ENCODE data around the gene LANCL2. TPM values are rescaled to one million over a fixed set of nuclear protein-coding genes. Genes with fewer than 3 reads are reported as not detected.
"Not testable (repeated sequence)": the region's sequence is repeated elsewhere in the genome, so short reads cannot be mapped to it uniquely, and the experiment has no call there.

Gene LANCL2
- total and polyA plus RNA-seq, 7 donors, result 5.9 to 9.6 (median 8.3) TPM

DNA sequence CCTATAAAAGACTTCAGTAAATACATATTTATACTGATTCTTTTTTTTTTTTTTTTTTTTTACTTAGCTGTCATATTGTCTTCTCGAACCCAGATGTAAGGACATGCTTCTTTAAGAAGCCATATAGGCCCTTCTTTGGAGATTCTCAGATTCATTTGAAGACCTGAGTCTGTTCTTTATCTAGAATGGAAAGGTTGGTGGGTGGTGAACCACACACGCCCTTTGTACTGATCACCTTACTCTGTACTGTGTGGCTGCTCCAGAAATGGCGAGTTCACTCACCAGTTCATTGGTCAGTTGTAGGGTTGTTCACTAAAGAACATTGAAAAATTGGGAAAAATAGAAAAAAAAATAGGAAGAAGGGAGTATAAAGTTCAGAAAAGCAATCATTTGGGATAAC, 32.5 kb downstream of the LANCL2 start:
- TF ChIP-seq EP300 (IDR thresholded peaks at IDR 0.05), result no peak
- no peak for TF ChIP-seq POLR2AphosphoS5 (IDR thresholded peaks at IDR 0.05)
- TF ChIP-seq, protein P1, sequence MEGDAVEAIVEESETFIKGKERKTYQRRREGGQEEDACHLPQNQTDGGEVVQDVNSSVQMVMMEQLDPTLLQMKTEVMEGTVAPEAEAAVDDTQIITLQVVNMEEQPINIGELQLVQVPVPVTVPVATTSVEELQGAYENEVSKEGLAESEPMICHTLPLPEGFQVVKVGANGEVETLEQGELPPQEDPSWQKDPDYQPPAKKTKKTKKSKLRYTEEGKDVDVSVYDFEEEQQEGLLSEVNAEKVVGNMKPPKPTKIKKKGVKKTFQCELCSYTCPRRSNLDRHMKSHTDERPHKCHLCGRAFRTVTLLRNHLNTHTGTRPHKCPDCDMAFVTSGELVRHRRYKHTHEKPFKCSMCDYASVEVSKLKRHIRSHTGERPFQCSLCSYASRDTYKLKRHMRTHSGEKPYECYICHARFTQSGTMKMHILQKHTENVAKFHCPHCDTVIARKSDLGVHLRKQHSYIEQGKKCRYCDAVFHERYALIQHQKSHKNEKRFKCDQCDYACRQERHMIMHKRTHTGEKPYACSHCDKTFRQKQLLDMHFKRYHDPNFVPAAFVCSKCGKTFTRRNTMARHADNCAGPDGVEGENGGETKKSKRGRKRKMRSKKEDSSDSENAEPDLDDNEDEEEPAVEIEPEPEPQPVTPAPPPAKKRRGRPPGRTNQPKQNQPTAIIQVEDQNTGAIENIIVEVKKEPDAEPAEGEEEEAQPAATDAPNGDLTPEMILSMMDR (IDR thresholded peaks at IDR 0.05), result no peak
- no peak for TF ChIP-seq POLR2A (IDR thresholded peaks at IDR 0.05)
- peaks cover 0 to 20% (median 0%) of the 10 kb centered on the region in 4 donors for H3K36me3 ChIP-seq
- WGBS, 2 donors, result 90 to 96% methylated on average over 3 of the region's 3 CpGs

DNA sequence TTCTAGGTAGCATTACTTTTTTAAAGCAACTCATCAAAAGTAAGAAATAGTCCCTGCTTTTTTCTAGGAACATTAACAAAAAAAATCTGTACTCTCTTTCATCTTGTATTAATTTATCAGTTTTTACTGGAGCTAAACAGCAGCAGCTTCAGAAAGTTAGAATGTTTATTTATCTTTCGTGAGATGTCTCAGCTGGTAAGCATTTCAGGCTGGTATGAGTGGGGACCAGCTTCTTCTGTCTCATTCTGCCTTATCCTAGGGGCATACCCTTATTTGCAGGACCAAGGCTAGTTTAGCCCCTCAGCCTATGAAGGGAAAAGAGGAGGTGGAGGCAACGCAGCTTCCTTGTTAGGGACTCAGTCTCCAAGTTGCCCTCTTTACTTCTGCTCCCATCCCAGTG, 35.1 kb downstream of the LANCL2 start:
- Histone ChIP-seq H3K4me1 (no peaks in the 10 kb centered on the region), H3K27me3 (no peaks in the 10 kb centered on the region), H3K36me3 (peaks cover 0 to 31% (median 0%) of the 10 kb centered on the region in 4 donors), H3K27ac (no peak overlapping the region), H3K9me3 (no peaks in the 10 kb centered on the region), H3K4me3 (no peak overlapping the region)
- intact Hi-C loops (cut with DNase I), result no loop called here
- DNase-seq, result no peak
- WGBS, 2 donors, result 90 to 92% methylated on average over 2 of the region's 2 CpGs
- TF ChIP-seq POLR2A (IDR thresholded peaks at IDR 0.05) (no peak), POLR2AphosphoS5 (IDR thresholded peaks at IDR 0.05) (no peak), EP300 (IDR thresholded peaks at IDR 0.05) (no peak)
- TF ChIP-seq, protein P1 (IDR thresholded peaks at IDR 0.05), result no peak

More for the DNA sequence above, 32.5 kb downstream of the LANCL2 start:
- intact Hi-C loops (cut with DNase I), result no loop called here
- H3K4me3 ChIP-seq, result no peak overlapping the region
- no peaks in the 10 kb centered on the region for H3K4me1 ChIP-seq
- no peak overlapping the region for H3K27ac ChIP-seq
- DNase-seq, result no peak
- H3K9me3 ChIP-seq, result no peaks in the 10 kb centered on the region
- no peaks in the 10 kb centered on the region for H3K27me3 ChIP-seq

DNA sequence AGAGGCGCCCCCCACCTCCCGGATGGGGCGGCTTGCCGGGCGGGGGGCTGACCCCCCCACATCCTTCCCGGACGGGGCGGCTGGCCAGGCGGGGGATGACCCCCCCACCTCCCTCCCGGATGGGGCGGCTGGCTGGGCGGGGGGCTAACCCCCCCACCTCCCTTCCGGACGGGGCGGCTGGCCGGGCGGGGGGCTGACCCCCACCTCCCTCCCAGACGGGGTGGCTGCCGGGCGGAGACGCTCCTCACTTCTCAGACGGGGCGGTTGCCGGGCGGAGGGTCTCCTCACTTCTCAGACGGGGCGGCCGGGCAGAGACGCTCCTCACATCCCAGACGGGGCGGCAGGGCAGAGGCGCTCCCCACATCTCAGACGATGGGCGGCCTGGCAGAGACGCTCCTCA, 37.4 kb downstream of the LANCL2 start:
- H3K4me1 ChIP-seq; DNase-seq; H3K4me3 ChIP-seq; H3K27me3 ChIP-seq; intact Hi-C loops (cut with DNase I); H3K9me3 ChIP-seq; H3K27ac ChIP-seq: not testable (repeated sequence)
- 92 to 94% methylated on average over 34 to 35 of the region's 35 CpGs for WGBS, 2 donors
- H3K36me3 ChIP-seq, result peaks cover 0 to 40% (median 0%) of the 10 kb centered on the region in 4 donors

DNA sequence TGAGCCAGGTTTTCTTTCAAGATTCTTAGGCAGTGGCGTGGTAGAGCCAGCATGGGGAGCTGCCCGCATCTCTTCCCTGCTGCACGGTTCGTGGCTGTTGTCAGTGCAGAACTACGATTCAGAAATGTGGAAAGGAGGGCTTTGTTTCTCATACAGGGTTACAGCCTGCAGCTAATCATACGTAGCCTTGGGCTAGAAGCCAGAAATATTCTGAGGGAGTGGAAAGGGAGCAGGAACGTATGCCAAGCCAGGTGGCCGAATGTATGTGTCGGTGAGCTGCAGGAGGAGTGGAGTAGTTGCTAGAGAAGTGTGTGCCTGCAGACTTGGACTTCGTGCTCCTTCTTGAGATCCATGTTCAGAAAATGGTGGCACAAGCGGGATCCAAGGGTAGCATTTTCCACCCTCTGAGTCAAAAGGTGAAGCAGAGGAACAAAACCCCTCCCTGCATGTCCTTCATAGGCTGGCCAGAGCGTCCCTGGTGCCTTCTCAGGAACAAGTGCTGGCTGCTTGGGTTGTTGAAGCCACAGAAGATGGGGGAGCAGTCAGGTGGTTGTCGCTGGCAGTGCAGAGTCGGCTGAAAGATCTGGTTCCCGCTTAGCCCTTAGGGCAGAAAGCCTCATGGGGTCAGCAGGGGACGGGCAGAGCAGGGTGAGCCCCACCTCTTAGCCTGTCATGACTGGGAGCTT, 40.9 kb downstream of the LANCL2 start:
- TF ChIP-seq, protein P1 (IDR thresholded peaks at IDR 0.05), result no peak
- TF ChIP-seq POLR2AphosphoS5 (IDR thresholded peaks at IDR 0.05) (no peak), EP300 (IDR thresholded peaks at IDR 0.05) (no peak), POLR2A (IDR thresholded peaks at IDR 0.05) (no peak)
- WGBS, 2 donors, result 43 to 87% methylated on average over 16 of the region's 16 CpGs
- Histone ChIP-seq H3K27ac (no peak overlapping the region), H3K9me3 (no peaks in the 10 kb centered on the region), H3K27me3 (no peaks in the 10 kb centered on the region), H3K36me3 (peaks cover 0 to 36% (median 0%) of the 10 kb centered on the region in 4 donors), H3K4me1 (no peaks in the 10 kb centered on the region), H3K4me3 (no peak overlapping the region)
- intact Hi-C loops (cut with DNase I), result no loop called here
- DNase-seq, result no peak

DNA sequence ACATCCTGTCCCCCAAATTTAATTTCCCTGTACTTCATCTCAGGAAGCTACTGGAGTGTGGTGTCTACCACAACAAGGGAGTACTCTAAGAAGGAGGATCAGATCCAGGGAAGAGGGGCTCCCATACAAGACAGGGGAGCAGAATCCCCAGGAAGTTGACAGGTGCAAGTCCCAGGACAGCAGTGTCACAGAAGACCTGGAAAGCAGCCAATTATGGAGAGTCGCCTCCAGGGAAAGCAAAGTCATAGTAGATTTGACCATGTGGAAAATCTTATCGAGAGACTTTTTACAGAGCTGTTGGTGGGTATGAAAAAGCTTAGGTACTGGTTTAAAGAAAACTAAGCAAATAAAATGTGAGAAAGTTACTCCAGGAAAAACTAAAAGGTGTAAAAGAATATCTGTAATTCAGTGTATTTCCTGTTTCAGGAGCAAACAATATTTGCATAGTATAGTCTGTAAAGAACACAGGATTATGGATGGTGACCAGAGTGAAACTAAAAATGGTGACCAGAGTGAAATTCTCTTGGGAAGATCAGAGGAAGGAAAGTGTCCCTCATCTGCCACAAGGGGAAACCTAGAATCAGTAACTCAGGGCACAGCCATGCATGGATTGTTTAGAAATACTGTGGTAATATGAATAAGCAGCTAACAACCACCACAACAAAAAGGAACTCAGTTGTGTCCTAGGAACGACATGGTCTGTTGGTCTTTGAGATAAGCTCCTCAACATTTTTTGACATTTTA, 44.5 kb downstream of the LANCL2 start:
- intact Hi-C loops (cut with DNase I), result loop anchor here (5.0 to 10.0 kb wide), 2 partner anchors 42 to 635 kb away; partner anchors contain the start of gene LANCL2
- TF ChIP-seq EP300 (IDR thresholded peaks at IDR 0.05), result no peak
- no peak for TF ChIP-seq POLR2AphosphoS5 (IDR thresholded peaks at IDR 0.05)
- TF ChIP-seq, protein P1 (IDR thresholded peaks at IDR 0.05), result no peak
- Histone ChIP-seq H3K27me3 (no peaks in the 10 kb centered on the region), H3K27ac (no peak overlapping the region), H3K36me3 (peaks cover 0 to 35% (median 0%) of the 10 kb centered on the region in 4 donors), H3K9me3 (no peaks in the 10 kb centered on the region), H3K4me1 (no peaks in the 10 kb centered on the region), H3K4me3 (no peak overlapping the region)
- WGBS, 2 donors, result 21 to 57% methylated on average over 3 of the region's 3 CpGs
- no peak for DNase-seq
